BLaER1 treated with 17β-estradiol and CSF1 and Interleukin-3, amounts not matched to agents 10 nM and 100 nM (cell line): ENCODE data around the gene U2AF1L4.
A peak's percentile ranks its signal among the peaks of the same experiment; 100 is the strongest.

Experiments used
- H3K27ac ChIP-seq, 11 experiments: shearing (Covaris generic); formaldehyde crosslinking; 2 replicates each; pipeline ENCODE4 v1.8.1; 2022
- H3K27me3 ChIP-seq, 11 experiments: shearing (Covaris generic); formaldehyde crosslinking; 2 replicates each; pipeline ENCODE4 v1.8.1; 2022
- H3K36me3 ChIP-seq, 11 experiments: shearing (Covaris generic); formaldehyde crosslinking; 2 replicates each; pipeline ENCODE4 v1.8.1; 2022
- H3K4me1 ChIP-seq, 10 experiments: shearing (Covaris generic); formaldehyde crosslinking; 2 replicates each; pipeline ENCODE4 v1.8.1; 2022
- H3K4me2 ChIP-seq, 11 experiments: shearing (Covaris generic); formaldehyde crosslinking; 2 replicates each; pipeline ENCODE4 v1.8.1; 2022
- H3K4me3 ChIP-seq, 10 experiments: shearing (Covaris generic); formaldehyde crosslinking; 2 replicates each; pipeline ENCODE4 v1.8.1; 2022
- H3K9ac ChIP-seq, 11 experiments: shearing (Covaris generic); formaldehyde crosslinking; 2 replicates each; pipeline ENCODE4 v1.8.1; 2022
- H3K9me3 ChIP-seq, 11 experiments: shearing (Covaris generic); formaldehyde crosslinking; replicated peaks in 1 of 11; 2 replicates each; pipeline ENCODE4 v1.8.1; 2022
- H4K20me1 ChIP-seq, 11 experiments: shearing (Covaris generic); formaldehyde crosslinking; 2 replicates each; pipeline ENCODE4 v1.8.1; 2022
- Cebpa-rat ChIP-seq, 11 experiments: shearing (Covaris generic); IDR thresholded peaks; 2 replicates each; pipeline ENCODE4 v1.8.1; 2022

U2AF1L4 gene

GRCh38 chr19:35777961-35778360, 32.7 kb upstream of the U2AF1L4 start:
- no peak for TF ChIP-seq Cebpa-rat (IDR thresholded peaks at IDR 0.05)
- Histone ChIP-seq H3K36me3 (peaks cover 3 to 57% (median 53%) of the 10 kb centered on the region in 11 experiments; a peak in 20 of 22 replicates), H3K27me3 (no peaks in the 10 kb centered on the region), H3K4me2 (peak overlapping the region in 2 of 11 experiments; percentile 94 to 96; a peak in 4 of 22 replicates), H3K27ac (peak overlapping the region in 2 of 11 experiments; percentile 22 to 72; a peak in 2 of 22 replicates), H3K4me1 (peaks cover 14 to 52% (median 40%) of the 10 kb centered on the region in 10 experiments), H3K9ac (peak overlapping the region in 7 of 11 experiments; percentile 42 to 86 (median 82); a peak in 8 of 22 replicates), H3K9me3 (no peaks in the 10 kb centered on the region), H4K20me1 (peaks cover 0 to 14% (median 0%) of the 10 kb centered on the region in 11 experiments; a peak in 6 of 22 replicates), H3K4me3 (no peak overlapping the region)

- H3K27ac ChIP-seq, result peak overlapping the region in 6 of 11 experiments; percentile 11 to 72 (median 23); a peak in 6 of 22 replicates
- H4K20me1 ChIP-seq, result peaks cover 0 to 14% (median 0%) of the 10 kb centered on the region in 11 experiments; a peak in 6 of 22 replicates
- peak overlapping the region in 3 of 10 experiments; percentile 70 to 78 (median 71); a peak in 5 of 20 replicates for H3K4me3 ChIP-seq
- H3K4me2 ChIP-seq, result peak overlapping the region in 9 of 11 experiments; percentile 77 to 96 (median 93); a peak in 18 of 22 replicates
- H3K36me3 ChIP-seq, result peaks cover 3 to 50% (median 46%) of the 10 kb centered on the region in 11 experiments; a peak in 19 of 22 replicates
- peak overlapping the region in 8 of 11 experiments; percentile 73 to 86 (median 81); a peak in 15 of 22 replicates for H3K9ac ChIP-seq
- TF ChIP-seq Cebpa-rat (IDR thresholded peaks at IDR 0.05), result no peak
- no peaks in the 10 kb centered on the region for H3K9me3 ChIP-seq
- H3K4me1 ChIP-seq, result peaks cover 14 to 46% (median 33%) of the 10 kb centered on the region in 10 experiments
- no peaks in the 10 kb centered on the region for H3K27me3 ChIP-seq
Measured at GRCh38 chr19:35777086-35777841, 32.0 kb upstream of the U2AF1L4 start.

- peaks cover 14 to 35% (median 28%) of the 10 kb centered on the region in 10 experiments for H3K4me1 ChIP-seq
- peak overlapping the region in 10 of 11 experiments; percentile 71 to 86 (median 79); a peak in 19 of 22 replicates for H3K9ac ChIP-seq
- H3K27me3 ChIP-seq, result no peaks in the 10 kb centered on the region
- H3K27ac ChIP-seq, result peak overlapping the region in 8 of 11 experiments; percentile 66 to 78 (median 74); a peak in 15 of 22 replicates
- peaks cover 0 to 14% (median 0%) of the 10 kb centered on the region in 11 experiments; a peak in 4 of 22 replicates for H4K20me1 ChIP-seq
- peak overlapping the region; percentile 77 to 96 (median 91) for H3K4me2 ChIP-seq
- H3K36me3 ChIP-seq, result peaks cover 3 to 40% (median 35%) of the 10 kb centered on the region in 11 experiments; a peak in 19 of 22 replicates
- peak overlapping the region; percentile 61 to 80 (median 70) for H3K4me3 ChIP-seq
- no peak for TF ChIP-seq Cebpa-rat (IDR thresholded peaks at IDR 0.05)
- no peaks in the 10 kb centered on the region for H3K9me3 ChIP-seq
Measured at GRCh38 chr19:35776102-35776788, 31.0 kb upstream of the U2AF1L4 start.

GRCh38 chr19:35775298-35776101, 30.3 kb upstream of the U2AF1L4 start, which contains the start of gene ARHGAP33:
Gene ARHGAP33, plus strand, starts transcription at chr19:35775564. Its CDS starts 95 bp downstream, at chr19:35775659.
- no peak for TF ChIP-seq Cebpa-rat (IDR thresholded peaks at IDR 0.05)
- Histone ChIP-seq H3K27ac (peak within 1 kb of the TSS in 9 of 11 experiments; percentile 41 to 78 (median 72); a peak in 19 of 22 replicates), H3K4me2 (peak within 1 kb of the TSS; percentile 77 to 96 (median 93))

GRCh38 chr19:35775046-35775297, 29.8 kb upstream of the U2AF1L4 start:
- H3K36me3 ChIP-seq, result peaks cover 0 to 30% (median 28%) of the 10 kb centered on the region in 11 experiments; a peak in 19 of 22 replicates

More at GRCh38 chr19:35775298-35776101, 30.3 kb upstream of the U2AF1L4 start, which contains the start of gene ARHGAP33:
- Histone ChIP-seq H3K36me3 (peaks cover 0 to 34% (median 31%) of the 10 kb centered on the region in 11 experiments; a peak in 19 of 22 replicates), H3K27me3 (no peaks in the 10 kb centered on the region), H3K4me1 (peaks cover 14 to 35% (median 28%) of the 10 kb centered on the region in 10 experiments), H4K20me1 (peaks cover 0 to 14% (median 0%) of the 10 kb centered on the region in 11 experiments; a peak in 4 of 22 replicates), H3K4me3 (peak within 1 kb of the TSS; percentile 61 to 80 (median 70)), H3K9me3 (no peaks in the 10 kb centered on the region), H3K9ac (peak within 1 kb of the TSS; percentile 57 to 86 (median 78); a peak in 21 of 22 replicates)

GRCh38 chr19:35774274-35775045, 29.2 kb upstream of the U2AF1L4 start:
- no peak for TF ChIP-seq Cebpa-rat (IDR thresholded peaks at IDR 0.05)
- Histone ChIP-seq H3K4me3 (peak overlapping the region; percentile 61 to 80 (median 70)), H3K9ac (peak overlapping the region in 4 of 11 experiments; percentile 5 to 36 (median 28); a peak in 2 of 22 replicates), H3K9me3 (no peaks in the 10 kb centered on the region), H3K27ac (no peak overlapping the region), H3K4me2 (peak overlapping the region; percentile 69 to 96 (median 84)), H4K20me1 (peaks cover 0 to 14% (median 0%) of the 10 kb centered on the region in 11 experiments; a peak in 4 of 22 replicates), H3K4me1 (peaks cover 14 to 43% (median 32%) of the 10 kb centered on the region in 10 experiments), H3K36me3 (peaks cover 0 to 30% (median 23%) of the 10 kb centered on the region in 11 experiments; a peak in 19 of 22 replicates), H3K27me3 (no peaks in the 10 kb centered on the region)

More at GRCh38 chr19:35775046-35775297, 29.8 kb upstream of the U2AF1L4 start:
- peak overlapping the region; percentile 69 to 96 (median 84) for H3K4me2 ChIP-seq
- H3K9ac ChIP-seq, result peak overlapping the region in 5 of 11 experiments; percentile 5 to 86 (median 35); a peak in 3 of 22 replicates
- H3K27ac ChIP-seq, result no peak overlapping the region
- H3K4me3 ChIP-seq, result peak overlapping the region; percentile 61 to 80 (median 70)
- no peaks in the 10 kb centered on the region for H3K9me3 ChIP-seq
- peaks cover 14 to 38% (median 28%) of the 10 kb centered on the region in 10 experiments for H3K4me1 ChIP-seq
- TF ChIP-seq Cebpa-rat (IDR thresholded peaks at IDR 0.05), result no peak
- peaks cover 0 to 14% (median 0%) of the 10 kb centered on the region in 11 experiments; a peak in 4 of 22 replicates for H4K20me1 ChIP-seq
- H3K27me3 ChIP-seq, result no peaks in the 10 kb centered on the region
